HEK293 (cell line): ENCODE data around the gene ST8SIA5.

Experiments used
- BCL11A ChIP-seq: fragments of 450-650 bp; formaldehyde crosslinking; IDR thresholded peaks from 2 replicates; pipeline ENCODE4 v1.5.1; 2016; ENCODE audit warnings: low read depth, missing biosample characterization, missing genetic modification characterization
- KLF16 ChIP-seq: fragments of 450-650 bp; formaldehyde crosslinking; IDR thresholded peaks from 2 replicates; pipeline ENCODE4 v1.5.1; 2017; ENCODE audit warnings: missing biosample characterization, missing genetic modification characterization
- ZBTB8A ChIP-seq: fragments of 450-650 bp; formaldehyde crosslinking; IDR thresholded peaks from 2 replicates; pipeline ENCODE4 v1.5.1; 2016; ENCODE audit warnings: missing biosample characterization, missing genetic modification characterization
- ZNF157 ChIP-seq: fragments of 450-650 bp; formaldehyde crosslinking; IDR thresholded peaks from 2 replicates; pipeline ENCODE4 v1.5.1; 2016; ENCODE audit warnings: missing biosample characterization, missing genetic modification characterization
- ZNF202 ChIP-seq: fragments of 450-650 bp; formaldehyde crosslinking; IDR thresholded peaks from 2 replicates; pipeline ENCODE4 v1.5.1; 2016; ENCODE audit warnings: missing biosample characterization, missing genetic modification characterization, borderline replicate concordance
- ZNF510 ChIP-seq: fragments of 450-650 bp; formaldehyde crosslinking; IDR thresholded peaks from 2 replicates; pipeline ENCODE4 v1.5.1; 2018; ENCODE audit warnings: mild to moderate bottlenecking, missing genetic modification characterization, missing biosample characterization; ENCODE audit not compliant: insufficient replicate concordance
- ZNF561 ChIP-seq: fragments of 450-650 bp; IDR thresholded peaks from 2 replicates; pipeline ENCODE4 v1.5.1; 2018; ENCODE audit warnings: missing biosample characterization, missing genetic modification characterization, borderline replicate concordance
- TF ChIP-seq, protein P1 (sequence below): fragments of 450-650 bp; formaldehyde crosslinking; conservative IDR thresholded peaks from 2 replicates; pipeline ENCODE4 v1.5.1; 2016; ENCODE audit warnings: low read depth, missing biosample characterization, missing genetic modification characterization
- TF ChIP-seq, protein P2 (sequence below): fragments of 450-650 bp; formaldehyde crosslinking; IDR thresholded peaks from 2 replicates; pipeline ENCODE4 v1.5.1; 2017; ENCODE audit warnings: missing biosample characterization, missing genetic modification characterization
- TF ChIP-seq, protein P3 (sequence below): fragments of 450-650 bp; formaldehyde crosslinking; IDR thresholded peaks from 2 replicates; pipeline ENCODE4 v1.5.1; 2016; ENCODE audit warnings: missing biosample characterization, missing genetic modification characterization

DNA sequence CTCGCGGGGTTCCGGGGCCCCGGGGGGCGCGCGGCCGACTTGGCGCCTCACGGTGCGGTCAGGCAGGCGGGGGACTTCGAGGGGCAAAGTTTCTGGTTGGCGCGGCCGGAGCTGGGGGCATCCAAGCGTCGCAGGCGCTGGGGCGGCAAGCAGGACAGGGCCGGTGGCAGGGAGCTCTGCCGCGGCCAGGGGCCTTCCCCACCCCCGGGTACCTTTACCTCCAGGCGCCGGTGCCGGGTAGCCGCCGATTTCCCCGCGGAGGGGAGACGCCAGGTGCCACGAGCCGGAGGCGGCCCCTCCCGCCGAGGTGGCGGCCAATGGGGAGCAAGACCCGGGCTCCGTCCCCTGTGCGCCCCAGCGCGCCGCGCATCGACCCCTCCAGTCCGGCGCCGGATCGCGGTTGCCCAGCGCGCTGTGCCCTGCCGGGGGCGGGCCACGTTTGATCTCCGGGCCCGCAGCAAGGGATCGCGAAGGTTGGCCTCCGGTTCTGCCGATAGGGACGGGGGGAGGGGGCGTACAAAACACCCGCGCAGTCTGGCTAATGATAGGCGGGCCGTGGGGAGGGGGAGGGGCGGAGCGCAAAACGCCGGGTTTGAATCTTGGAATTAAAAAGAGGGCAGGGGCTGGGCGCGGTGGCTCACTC lies at the start of gene ST8SIA5:
- TF ChIP-seq, protein P1, sequence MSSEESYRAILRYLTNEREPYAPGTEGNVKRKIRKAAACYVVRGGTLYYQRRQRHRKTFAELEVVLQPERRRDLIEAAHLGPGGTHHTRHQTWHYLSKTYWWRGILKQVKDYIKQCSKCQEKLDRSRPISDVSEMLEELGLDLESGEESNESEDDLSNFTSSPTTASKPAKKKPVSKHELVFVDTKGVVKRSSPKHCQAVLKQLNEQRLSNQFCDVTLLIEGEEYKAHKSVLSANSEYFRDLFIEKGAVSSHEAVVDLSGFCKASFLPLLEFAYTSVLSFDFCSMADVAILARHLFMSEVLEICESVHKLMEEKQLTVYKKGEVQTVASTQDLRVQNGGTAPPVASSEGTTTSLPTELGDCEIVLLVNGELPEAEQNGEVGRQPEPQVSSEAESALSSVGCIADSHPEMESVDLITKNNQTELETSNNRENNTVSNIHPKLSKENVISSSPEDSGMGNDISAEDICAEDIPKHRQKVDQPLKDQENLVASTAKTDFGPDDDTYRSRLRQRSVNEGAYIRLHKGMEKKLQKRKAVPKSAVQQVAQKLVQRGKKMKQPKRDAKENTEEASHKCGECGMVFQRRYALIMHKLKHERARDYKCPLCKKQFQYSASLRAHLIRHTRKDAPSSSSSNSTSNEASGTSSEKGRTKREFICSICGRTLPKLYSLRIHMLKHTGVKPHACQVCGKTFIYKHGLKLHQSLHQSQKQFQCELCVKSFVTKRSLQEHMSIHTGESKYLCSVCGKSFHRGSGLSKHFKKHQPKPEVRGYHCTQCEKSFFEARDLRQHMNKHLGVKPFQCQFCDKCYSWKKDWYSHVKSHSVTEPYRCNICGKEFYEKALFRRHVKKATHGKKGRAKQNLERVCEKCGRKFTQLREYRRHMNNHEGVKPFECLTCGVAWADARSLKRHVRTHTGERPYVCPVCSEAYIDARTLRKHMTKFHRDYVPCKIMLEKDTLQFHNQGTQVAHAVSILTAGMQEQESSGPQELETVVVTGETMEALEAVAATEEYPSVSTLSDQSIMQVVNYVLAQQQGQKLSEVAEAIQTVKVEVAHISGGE (tag by site-specific recombination), result no peak
- TF ChIP-seq ZNF157 (tag by site-specific recombination) (no peak), ZBTB8A (tag by site-specific recombination) (peak; percentile 60), ZNF561 (no peak), ZNF510 (tag by site-specific recombination) (no peak), KLF16 (tag by site-specific recombination) (no peak), BCL11A (tag by site-specific recombination) (no peak), ZNF202 (no peak)
- TF ChIP-seq, protein P2, sequence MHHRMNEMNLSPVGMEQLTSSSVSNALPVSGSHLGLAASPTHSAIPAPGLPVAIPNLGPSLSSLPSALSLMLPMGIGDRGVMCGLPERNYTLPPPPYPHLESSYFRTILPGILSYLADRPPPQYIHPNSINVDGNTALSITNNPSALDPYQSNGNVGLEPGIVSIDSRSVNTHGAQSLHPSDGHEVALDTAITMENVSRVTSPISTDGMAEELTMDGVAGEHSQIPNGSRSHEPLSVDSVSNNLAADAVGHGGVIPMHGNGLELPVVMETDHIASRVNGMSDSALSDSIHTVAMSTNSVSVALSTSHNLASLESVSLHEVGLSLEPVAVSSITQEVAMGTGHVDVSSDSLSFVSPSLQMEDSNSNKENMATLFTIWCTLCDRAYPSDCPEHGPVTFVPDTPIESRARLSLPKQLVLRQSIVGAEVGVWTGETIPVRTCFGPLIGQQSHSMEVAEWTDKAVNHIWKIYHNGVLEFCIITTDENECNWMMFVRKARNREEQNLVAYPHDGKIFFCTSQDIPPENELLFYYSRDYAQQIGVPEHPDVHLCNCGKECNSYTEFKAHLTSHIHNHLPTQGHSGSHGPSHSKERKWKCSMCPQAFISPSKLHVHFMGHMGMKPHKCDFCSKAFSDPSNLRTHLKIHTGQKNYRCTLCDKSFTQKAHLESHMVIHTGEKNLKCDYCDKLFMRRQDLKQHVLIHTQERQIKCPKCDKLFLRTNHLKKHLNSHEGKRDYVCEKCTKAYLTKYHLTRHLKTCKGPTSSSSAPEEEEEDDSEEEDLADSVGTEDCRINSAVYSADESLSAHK (tag by site-specific recombination), result no peak
- TF ChIP-seq, protein P3, sequence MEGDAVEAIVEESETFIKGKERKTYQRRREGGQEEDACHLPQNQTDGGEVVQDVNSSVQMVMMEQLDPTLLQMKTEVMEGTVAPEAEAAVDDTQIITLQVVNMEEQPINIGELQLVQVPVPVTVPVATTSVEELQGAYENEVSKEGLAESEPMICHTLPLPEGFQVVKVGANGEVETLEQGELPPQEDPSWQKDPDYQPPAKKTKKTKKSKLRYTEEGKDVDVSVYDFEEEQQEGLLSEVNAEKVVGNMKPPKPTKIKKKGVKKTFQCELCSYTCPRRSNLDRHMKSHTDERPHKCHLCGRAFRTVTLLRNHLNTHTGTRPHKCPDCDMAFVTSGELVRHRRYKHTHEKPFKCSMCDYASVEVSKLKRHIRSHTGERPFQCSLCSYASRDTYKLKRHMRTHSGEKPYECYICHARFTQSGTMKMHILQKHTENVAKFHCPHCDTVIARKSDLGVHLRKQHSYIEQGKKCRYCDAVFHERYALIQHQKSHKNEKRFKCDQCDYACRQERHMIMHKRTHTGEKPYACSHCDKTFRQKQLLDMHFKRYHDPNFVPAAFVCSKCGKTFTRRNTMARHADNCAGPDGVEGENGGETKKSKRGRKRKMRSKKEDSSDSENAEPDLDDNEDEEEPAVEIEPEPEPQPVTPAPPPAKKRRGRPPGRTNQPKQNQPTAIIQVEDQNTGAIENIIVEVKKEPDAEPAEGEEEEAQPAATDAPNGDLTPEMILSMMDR (tag by site-specific recombination), result no peak
